GM19043 (cell line): ENCODE measurements around the gene PIAS4.

Experiments used
- ATAC-seq: cut with Tn5 transposase; IDR thresholded peaks from one replicate; pipeline ENCODE4 v1.9.1; 2021; ENCODE audit warnings: low read depth; ENCODE audit not compliant: unreplicated experiment

Gene PIAS4

DNA sequence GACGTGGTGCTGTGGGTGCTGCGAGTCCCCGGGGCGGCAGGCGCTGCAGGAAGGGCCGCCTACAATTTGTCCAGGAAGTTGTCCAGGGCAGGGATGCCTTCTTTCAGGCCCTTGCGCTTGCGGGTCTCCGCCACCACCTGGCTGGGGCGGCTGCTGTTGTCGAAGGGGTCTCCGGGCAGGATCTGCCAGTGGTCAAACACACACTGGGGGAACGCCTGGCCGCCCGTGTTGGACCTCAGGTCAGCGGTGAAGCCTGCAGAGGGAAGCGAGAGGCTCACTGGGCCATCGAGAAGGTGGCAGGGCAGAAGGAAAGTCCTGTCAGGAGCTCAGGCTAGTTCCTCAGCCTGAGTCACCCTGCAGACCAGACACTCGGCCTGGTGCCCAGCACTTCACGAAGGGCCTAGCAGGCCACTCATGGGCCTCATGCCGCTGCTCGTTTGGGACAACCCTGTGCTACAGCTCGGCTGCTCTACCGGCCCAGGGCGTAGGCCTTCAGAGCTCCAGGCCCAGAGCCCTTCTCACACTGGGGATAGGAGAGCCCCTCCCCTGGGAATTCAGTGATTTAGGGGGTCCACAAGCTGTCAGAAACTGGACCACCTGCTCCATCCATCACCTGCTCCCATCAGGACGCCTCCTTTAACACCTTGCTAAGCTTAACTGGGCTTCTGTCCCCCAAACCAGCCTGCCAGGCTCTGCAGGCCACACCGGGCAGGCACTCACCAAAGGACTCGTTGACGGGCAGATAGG is 30.9 kb upstream of the PIAS4 start:
- ATAC-seq = no peak

DNA sequence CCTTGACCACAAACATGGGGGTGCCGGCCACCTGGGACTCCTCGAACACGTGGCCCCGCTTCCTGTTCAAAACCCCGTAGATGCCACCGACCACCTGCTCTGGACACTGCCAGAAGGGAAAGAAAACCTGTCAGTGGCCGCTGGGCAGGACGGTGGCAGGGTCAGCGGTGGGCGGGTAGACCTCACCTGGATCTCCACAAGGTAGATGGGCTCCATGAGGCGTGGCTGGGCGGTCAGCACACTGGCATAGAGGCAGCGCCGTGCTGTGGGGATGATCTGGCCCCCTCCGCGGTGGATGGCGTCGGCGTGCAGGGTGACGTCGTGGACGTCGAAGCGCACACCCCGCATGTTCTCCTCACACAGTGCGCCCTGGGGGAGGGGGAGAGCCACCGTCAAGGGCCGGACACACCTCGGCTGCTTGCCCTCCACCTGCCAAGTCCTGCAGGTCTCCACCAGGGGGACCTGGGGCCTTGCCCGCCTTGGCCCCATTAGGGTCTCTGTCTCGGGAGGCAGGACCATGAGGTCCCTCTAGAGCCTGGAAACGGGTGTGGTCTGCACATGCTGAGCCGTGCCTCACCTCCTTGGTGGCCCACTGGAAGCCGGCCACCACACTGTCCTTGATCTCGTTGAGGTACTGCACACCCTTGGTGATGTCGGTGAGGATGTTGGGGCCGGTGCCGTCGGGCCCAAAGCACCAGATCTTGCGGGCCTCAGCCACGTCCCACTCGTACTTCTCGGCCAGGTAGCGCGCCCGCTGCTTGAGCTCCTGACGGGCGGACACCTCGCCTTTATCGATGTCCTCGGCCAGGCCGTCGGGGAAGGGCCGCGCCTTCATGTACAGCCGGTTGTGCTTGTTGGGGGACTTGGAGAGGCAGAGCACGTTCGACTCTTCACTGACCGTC is 30.0 kb upstream of the PIAS4 start:
- no peak for ATAC-seq

DNA sequence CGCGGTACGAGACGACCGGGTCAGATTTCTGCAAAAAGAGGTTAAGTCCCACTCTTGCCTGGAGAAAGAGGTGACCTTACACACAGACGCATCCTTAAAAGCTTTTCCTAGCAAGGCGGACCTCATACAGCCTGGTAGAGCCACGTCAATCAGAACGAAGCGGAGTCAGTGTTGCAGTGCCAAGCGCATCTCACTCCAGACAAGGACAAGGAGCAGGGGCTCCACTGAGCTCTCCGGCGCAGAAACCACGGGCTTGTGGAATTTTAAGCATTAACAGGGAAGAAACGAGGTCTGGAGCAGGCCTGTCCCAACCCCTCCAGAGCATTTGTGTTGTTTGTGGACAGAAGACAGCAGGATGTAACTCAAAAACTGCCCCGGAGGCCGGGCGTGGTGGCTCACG is 29.4 kb upstream of the PIAS4 start:
- no peak for ATAC-seq

DNA sequence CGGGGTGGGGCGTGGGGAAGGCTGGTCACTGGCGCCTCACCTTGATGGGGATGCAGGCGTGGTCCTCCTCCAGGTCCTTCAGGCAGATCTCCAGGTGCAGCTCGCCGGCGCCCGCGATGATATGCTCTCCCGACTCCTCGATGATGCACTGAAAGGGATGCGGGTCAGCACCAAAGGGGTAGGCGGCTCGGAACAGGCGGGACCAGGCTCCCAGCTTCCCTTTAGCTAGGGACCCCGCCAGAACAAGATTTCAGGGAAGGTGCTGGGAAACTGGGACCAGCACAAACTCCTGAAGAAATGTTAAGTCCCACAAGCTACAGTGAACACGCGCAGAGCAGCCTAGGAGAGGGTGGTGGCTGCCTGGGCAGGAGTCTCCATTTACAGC is 28.3 kb upstream of the PIAS4 start:
- no peak for ATAC-seq

DNA sequence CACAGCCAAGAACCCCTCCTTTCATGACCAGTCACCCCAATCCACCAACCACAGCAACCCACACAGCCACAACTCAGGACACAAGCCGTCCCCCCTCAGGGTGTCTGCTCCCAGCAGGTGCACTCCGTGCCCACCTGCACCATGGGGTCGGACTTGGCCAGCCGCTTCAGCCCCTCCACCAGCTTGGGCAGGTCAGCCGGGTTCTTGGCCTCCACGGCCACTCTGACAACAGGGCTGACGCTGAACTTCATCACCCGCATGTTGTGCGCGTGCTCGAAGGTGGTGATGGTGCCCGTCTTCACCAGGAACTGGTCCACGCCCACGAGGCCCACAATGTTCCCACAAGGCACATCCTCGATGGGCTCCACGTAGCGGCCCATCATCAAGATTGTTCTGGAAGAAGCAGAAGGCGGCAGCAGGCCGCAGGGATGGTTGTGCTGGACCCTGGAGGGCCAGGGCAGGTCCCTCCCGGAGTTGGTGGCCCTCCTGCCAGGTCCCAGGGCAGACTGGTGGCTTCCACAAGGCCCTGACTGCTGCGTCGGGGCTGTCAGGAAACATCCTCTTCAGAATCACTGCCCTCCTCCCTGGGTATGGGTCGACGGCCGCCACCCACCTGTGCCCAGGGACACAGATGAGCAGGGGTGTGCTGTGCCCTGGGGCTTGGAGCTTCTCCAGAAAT is 27.7 kb upstream of the PIAS4 start:
- no peak for ATAC-seq

DNA sequence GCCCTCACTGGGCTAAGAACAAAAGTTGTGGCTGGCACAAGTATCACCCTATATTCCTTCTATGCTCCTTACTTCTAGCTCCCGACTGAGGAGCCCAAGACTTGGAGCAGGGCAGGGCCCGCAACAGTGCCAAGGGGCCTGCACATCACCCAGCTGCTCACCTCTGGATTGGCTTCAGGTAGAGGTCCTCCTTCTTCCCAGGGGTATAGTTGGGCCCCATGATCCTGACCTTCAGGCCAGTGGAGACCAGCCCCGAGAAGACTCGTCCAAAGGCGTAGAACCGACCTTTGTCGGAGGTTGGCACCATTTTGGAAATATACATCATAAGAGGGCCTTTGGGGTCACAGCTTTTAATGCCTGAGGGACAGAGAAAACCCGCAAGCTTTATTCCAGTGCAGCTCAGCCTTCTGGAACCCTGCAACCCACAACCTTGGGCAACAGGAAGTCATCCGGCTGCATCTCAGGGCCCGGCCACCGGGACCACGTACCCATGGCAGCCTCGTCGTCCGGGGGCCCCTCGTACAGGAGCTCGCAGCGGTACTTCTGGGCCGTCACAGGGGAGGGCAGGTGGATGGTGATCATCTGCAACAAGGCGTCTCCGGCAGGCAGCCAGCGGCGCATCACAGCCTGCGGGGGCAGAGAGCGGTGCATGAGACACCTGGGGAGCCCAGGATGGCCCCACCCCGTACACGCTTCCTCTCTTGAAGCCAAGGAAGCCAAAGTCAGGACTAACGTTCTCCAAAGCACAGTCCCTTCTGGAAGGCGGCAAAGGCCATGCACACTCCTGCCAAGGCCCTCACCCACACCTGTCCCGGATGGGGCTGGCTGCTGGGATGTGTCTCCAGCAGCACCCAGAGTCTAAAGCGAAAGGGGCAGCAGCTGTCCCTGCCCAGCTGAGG is 26.9 kb upstream of the PIAS4 start:
- no peak for ATAC-seq

DNA sequence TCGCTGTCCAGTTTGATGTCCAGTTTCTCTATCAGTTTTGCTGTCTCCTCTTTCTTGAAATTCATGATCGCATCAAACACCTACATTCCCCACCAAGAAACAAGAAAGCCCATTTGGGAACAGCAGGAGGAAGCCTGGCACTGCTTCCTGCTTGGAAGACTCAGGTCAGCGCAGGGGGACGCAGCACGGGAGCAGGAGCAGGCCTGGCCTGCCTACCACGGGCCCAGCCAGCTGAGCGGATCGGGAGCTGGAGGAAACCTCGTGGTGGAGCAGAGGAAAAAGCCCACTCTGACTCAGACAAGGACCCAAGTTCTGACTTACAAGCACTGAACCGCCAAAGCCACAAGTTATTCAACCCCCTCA is 26.2 kb upstream of the PIAS4 start:
- ATAC-seq = no peak

DNA sequence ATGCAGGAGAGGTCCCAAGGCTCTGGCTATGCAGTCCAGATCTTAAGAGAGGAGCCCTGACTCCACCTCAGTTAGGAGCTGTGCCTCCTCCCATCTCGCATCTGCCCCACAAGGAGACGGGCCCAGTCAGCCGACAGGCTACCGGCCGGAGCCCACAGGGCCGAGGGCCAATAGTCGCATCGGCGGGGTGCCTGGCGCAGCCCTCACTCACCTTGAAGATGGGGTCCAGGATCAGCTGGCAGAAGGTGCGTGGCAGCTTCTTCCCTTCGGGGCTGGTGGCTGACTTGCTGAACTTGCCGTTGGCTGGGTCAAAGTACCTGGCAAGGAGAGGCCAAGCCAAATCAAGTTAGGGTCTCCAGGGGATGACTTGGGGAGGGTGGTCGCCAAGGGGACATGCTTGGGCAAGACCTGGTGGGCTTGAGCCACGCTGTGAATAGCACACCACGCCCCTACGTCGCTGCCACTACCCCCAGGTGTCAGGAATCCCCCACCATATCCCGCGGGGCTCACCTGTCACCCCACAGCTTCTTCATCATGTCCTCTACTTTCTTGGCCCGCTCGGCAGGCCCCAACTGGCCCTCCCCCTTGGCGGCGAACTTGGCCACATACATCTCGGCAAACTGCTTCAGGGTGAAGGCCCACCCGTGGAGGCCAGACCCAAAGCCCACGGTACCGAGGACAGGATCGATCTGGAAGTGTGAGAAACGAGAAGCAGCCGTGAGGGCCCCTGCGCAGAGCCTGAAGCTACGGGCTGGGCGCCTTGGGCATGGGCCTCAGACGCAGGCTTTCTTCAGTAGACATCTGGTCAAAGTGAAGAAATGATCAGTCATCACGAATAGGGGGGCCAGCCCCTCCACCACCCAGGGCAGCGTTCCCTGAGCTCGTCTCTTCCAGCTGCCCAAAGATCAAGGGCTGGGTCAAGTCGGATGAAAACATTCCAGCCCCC is 25.5 kb upstream of the PIAS4 start:
- ATAC-seq = no peak

DNA sequence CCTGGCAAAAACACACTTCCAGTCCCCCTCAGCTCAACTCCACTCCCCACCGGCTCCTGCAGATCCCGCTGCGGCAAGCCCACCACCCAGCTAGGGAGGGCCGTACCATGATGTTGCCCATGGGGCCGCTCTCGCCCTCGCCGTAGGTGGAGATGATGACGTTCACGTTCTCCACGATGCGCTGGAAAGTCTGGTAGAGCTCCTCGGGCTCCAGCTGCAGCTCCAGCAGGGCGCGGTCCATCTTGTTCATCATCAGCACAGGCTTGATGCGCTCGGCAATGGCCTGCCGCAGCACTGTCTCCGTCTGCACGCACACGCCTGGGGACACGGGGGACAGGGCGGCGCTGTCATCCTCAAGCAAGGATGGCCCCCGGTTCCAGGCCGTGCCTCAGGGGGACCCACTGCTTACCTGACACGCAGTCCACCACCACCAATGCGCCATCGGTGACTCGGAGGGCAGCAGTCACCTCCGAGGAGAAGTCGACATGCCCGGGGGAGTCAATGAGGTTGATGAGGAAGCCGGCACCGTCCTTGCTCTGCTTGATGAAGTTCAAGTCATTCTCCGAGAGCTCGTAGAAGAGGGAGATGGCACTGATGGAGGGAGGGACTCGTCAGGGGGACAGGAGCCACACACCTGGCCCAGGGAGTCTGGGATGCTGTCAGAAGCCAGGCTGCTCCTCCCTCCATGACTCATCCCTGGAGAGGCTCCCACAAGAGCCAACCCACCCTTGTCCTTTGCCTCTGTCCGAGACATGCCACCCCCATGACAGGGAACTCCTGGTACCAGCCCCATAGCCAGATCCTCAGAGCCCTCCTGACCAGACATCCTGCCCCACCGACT is 24.6 kb upstream of the PIAS4 start:
- ATAC-seq = no peak

DNA sequence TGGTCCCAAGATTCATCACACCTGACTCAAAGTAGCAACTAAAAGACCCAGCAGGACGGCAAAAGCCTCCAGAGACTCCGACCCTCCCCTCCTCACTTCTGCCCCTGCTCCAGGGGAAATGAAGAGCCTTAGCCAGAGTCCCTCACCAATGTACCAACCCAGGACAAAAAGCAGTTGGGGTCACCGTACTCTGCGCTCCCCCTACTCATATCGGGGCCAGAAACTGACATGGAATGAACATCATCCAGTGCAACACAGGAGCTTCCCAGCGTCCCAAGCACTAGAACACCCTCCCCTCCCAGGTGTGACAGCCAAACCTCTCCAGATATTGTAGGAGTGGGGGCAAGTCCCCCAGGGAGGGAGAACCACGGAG is 24.0 kb upstream of the PIAS4 start:
- ATAC-seq = no peak

DNA sequence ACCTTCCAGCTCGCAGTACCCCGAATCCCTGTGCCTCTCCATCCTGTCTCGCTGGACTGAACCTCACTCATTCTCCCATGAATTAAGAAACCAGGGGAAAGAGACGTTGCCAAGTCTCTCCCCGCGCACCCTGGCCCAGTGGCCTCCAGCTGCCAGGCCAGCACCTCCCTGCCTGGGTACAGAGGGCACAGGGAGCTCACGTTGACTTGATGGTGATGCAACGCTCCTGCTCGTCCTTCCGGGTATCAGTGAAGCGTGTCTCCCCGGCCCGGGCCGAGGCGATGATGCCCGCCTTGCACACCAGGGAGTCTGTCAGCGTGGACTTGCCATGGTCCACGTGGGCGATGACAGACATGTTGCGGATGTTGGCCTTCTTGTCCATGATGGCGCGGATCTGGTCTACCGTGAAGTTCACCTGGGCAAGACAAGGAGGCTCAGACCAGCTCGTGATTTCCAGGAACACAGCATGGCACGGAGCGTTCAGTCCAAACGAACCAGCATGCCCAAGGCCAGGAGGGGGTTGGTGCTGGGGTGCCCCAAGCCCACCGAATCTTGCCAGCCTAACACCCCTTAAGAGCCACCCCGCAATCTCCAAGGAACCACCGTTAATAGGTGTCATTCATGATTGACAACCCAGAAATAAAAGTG is 23.5 kb upstream of the PIAS4 start:
- no peak for ATAC-seq

DNA sequence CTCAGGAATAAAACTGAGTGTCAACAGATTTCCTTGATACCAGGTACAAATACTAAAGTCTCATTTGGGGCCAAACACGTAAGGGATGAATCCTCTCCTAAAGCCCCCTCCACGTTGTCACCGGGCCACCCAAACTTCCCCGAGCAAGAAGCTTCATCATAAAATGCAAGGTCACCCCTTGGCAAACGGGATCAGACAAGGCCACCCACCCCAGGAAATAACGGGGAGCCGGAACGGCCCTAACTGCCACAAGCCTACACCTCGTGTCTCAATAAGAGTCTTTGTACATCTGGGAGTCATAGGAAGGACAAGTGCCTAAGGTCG is 23.0 kb upstream of the PIAS4 start:
- no peak for ATAC-seq

DNA sequence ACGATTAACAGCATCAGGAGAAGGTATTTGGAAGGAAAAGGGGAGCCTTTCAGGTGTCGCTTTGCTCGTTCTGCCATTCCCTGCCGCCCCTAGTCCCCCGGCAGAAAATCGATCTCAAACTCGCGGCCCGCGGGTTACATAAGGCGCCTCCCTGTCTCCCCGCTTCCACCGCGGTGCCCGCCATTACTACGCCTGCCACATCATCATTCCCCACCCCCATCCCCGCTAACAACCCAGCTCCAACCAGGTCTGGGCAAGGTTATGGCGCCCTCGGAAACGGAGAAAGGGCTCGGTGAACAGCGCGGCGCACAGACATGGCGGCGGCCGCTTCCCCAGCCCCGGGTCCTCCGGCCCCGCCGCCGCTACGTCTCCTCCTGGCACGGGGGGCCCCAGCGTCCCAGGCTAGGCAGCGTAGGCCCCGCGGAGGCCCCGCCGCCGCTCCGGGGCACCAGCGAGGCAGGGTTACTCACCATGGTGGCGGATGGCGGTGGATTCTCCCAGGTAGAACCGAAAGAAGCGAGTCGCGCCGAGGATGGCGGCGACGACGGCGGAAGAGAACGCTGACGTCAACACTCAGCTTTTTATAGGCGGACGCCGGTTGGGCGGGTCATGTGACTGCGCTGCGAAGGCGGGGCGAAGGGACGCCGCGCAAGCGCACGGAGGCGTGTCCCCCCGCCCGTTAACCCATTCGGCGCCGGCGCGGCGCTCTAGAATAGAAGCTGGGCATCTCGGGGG is 22.5 kb upstream of the PIAS4 start, which contains the start of gene EEF2:
Gene EEF2 (minus strand): TSS at position 556 of the 735 bp plus-strand sequence. CDS start 83 bp downstream, at position 473.
- no peak for ATAC-seq

DNA sequence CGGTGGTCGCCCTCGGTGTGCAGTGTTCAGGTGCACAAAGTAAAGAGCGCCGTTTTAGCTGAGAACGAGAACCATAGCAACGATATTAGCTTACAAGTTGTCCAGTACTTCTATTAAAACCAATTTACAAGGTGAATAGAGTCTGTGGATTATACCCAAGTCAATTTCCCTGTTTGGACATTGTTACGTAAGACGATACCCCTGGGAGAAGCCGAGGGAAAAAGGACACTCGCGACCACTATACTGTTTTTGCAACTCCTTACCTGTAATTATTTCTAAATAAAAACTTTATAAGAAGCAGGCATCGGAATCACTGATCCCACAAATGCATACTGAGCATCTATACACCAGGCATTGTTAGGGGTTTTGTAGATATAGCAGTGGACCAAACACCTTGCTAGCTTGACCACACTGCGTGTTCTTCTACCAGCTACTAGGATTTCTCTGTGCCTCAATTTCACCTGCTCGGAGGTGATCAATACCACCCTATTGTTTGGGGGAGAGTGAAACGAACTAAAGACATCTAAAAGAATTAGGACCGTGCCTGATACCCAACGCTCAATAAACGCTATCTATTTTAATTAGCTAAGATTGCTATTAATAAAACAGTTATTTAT is 21.8 kb upstream of the PIAS4 start:
- no peak for ATAC-seq

DNA sequence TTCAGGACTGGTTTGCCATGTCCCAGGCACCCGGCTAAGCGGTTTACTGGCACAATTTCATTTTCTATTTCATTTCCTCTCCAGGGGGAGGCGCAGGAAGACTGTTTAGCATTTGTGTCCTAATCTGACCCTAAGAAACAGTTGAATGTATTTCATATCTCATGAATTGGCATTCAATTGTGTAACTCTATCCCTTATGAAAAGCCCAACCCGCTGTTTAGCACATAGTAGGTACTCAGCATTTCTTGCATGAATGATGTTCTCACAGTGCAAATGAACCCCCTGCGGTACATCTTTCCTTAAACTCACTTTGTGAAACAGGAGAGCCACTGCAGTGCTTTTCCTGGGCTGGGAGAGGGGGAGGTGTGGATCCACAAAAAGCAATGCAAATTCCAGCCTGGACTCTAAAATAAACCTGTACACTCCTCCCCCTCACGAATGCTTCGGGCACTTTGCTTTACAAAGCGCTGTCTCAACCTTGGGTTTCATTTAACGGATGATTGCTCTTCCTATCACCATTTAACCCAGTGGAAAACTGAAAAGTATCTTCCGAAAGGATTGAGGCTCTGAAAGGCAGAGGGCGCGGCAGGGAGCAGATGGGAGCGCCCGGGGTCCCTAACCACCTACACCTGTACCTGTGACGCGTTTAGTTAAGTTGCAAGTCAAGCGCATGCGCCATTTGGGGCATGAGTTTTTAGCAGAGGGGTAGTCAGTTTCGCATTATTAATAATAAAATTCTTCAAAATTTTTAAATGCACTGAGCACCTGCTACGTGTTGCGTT is 21.1 kb upstream of the PIAS4 start:
- no peak for ATAC-seq
